Activated CD8-positive, alpha-beta T cell treated with anti-CD3 and anti-CD28 coated beads for 36 hours (primary cell): ENCODE data around the gene USP47. TPM values are rescaled to one million over a fixed set of nuclear protein-coding genes. Genes with fewer than 3 reads are reported as not detected.

Experiments
- ATAC-seq: fragments of 200-7000 bp; cut with Tn5 transposase; one replicate; pipeline ENCODE4 v1.10.0; 2021; ENCODE audit warnings: mild to moderate bottlenecking, moderate library complexity
- CTCF ChIA-PET: fragments of 350-600 bp; sonication (Branson Sonifier 250); formaldehyde crosslinking; loops from one replicate; lab custom pipeline; 2021; ENCODE audit warnings: antibody characterized with exemption; lab: Charles Lee
- POLR2A ChIA-PET: fragments of 350-600 bp; sonication (Branson Sonifier 250); formaldehyde crosslinking; loops from one replicate; lab custom pipeline; 2021; ENCODE audit warnings: antibody characterized with exemption; lab: Charles Lee
- DNase-seq: peaks from one replicate; pipeline ENCODE4 v3.0.0-alpha.2; 2020
- H3K27ac Mint-ChIP-seq: one replicate; pipeline ENCODE4 v1.8.0; 2021; ENCODE audit warnings: mild to moderate bottlenecking, mixed read lengths
- H3K27me3 Mint-ChIP-seq: one replicate; pipeline ENCODE4 v1.8.0; 2021; ENCODE audit warnings: mixed read lengths
- H3K36me3 Mint-ChIP-seq: one replicate; pipeline ENCODE4 v1.8.0; 2021; ENCODE audit warnings: low read depth, mixed read lengths
- H3K4me1 Mint-ChIP-seq: one replicate; pipeline ENCODE4 v1.8.0; 2021; ENCODE audit warnings: low read depth, mixed read lengths
- H3K4me3 Mint-ChIP-seq: one replicate; pipeline ENCODE4 v1.8.0; 2021; ENCODE audit warnings: mild to moderate bottlenecking, moderate library complexity, mixed read lengths
- H3K9me3 Mint-ChIP-seq: one replicate; pipeline ENCODE4 v1.8.0; 2021; ENCODE audit warnings: mixed read lengths
- CTCF ChIP-seq: fragments of 200-600 bp; IDR thresholded peaks from one replicate; pipeline ENCODE4 v1.8.0; 2022; ENCODE audit warnings: antibody characterized with exemption, mild to moderate bottlenecking
- intact Hi-C: fragments of 100-400 bp; cut with micrococcal nuclease; formaldehyde crosslinking; loops from one replicate; pipeline ENCODE4 v1.10.0; 2022
- total RNA-seq, 2 experiments: library from RNA; stranded (reverse); gene quantifications; one replicate each; pipeline ENCODE4 v1.2.3, GENCODE V29; 2021

The USP47 gene
- total RNA-seq, 2 experiments from 2014 or later: 37.8 to 39.7 TPM

GRCh38 chr11:12003815-12004214 lies 162.0 kb downstream of the USP47 start:
- Mint-ChIP-seq H3K9me3 (no peaks in the 10 kb centered on the region), H3K4me1 (peaks cover 8% of the 10 kb centered on the region), H3K27ac (no peak overlapping the region), H3K36me3 (no peaks in the 10 kb centered on the region), H3K27me3 (peaks cover 43% of the 10 kb centered on the region), H3K4me3 (no peak overlapping the region)
- POLR2A ChIA-PET: interaction anchor here (0.9 kb wide), 1 partner anchor 29 kb away, joined by 4 read pairs; no protein-coding TSS in a partner anchor
- CTCF ChIA-PET: interaction anchor here (0.7 to 1.8 kb wide), 5 partner anchors 11 to 216 kb away, joined by 3 to 9 read pairs (median 3); no protein-coding TSS in a partner anchor
- TF ChIP-seq CTCF: no peak
- DNase-seq (no peak), ATAC-seq (no peak)
- intact Hi-C loops: no loop called here

GRCh38 chr11:12005061-12005460 lies 163.3 kb downstream of the USP47 start:
- H3K27ac Mint-ChIP-seq: no peak overlapping the region
- H3K4me3 Mint-ChIP-seq: no peak overlapping the region
- CTCF ChIA-PET: interaction anchor here (1.0 to 1.8 kb wide), 4 partner anchors 39 to 320 kb away, joined by 3 to 9 read pairs (median 4); no protein-coding TSS in a partner anchor

GRCh38 chr11:12005476-12005875 lies 163.7 kb downstream of the USP47 start:
- DNase-seq (no peak), ATAC-seq (no peak)
- no peak overlapping the region for H3K4me3 Mint-ChIP-seq
- no peaks in the 10 kb centered on the region for H3K36me3 Mint-ChIP-seq
- POLR2A ChIA-PET: interaction anchor here (0.8 to 1.8 kb wide), 2 partner anchors 11 to 24 kb away, joined by 3 to 4 read pairs; no protein-coding TSS in a partner anchor
- TF ChIP-seq CTCF: no peak
- H3K27ac Mint-ChIP-seq: no peak overlapping the region
- H3K9me3 Mint-ChIP-seq: no peaks in the 10 kb centered on the region
- H3K27me3 Mint-ChIP-seq: peaks cover 53% of the 10 kb centered on the region
- H3K4me1 Mint-ChIP-seq: peaks cover 8% of the 10 kb centered on the region
- CTCF ChIA-PET: interaction anchor here (0.8 to 1.7 kb wide), 5 partner anchors 38 to 320 kb away, joined by 3 to 9 read pairs (median 4); no protein-coding TSS in a partner anchor
- intact Hi-C loops: no loop called here

More at GRCh38 chr11:12005061-12005460, 163.3 kb downstream of the USP47 start:
- Mint-ChIP-seq H3K27me3 (peaks cover 49% of the 10 kb centered on the region), H3K9me3 (no peaks in the 10 kb centered on the region), H3K4me1 (peaks cover 8% of the 10 kb centered on the region), H3K36me3 (no peaks in the 10 kb centered on the region)
- no peak for ATAC-seq
- intact Hi-C loops: no loop called here
- TF ChIP-seq CTCF: no peak
- no peak for DNase-seq
- POLR2A ChIA-PET: interaction anchor here (0.9 to 1.8 kb wide), 2 partner anchors 12 to 27 kb away, joined by 4 read pairs; no protein-coding TSS in a partner anchor

- POLR2A ChIA-PET: no interaction called here
- Mint-ChIP-seq H3K27ac (no peak overlapping the region), H3K4me1 (peaks cover 8% of the 10 kb centered on the region), H3K4me3 (no peak overlapping the region), H3K36me3 (no peaks in the 10 kb centered on the region), H3K27me3 (peaks cover 59% of the 10 kb centered on the region), H3K9me3 (no peaks in the 10 kb centered on the region)
- DNase-seq (no peak), ATAC-seq (no peak)
- intact Hi-C loops: no loop called here
- TF ChIP-seq CTCF: no peak
- CTCF ChIA-PET: interaction anchor here (0.8 to 1.3 kb wide), 3 partner anchors 40 to 274 kb away, joined by 3 to 4 read pairs (median 4); no protein-coding TSS in a partner anchor
These were observed 164.9 kb downstream of the USP47 start for GRCh38 chr11:12006552-12007229.

GRCh38 chr11:12007230-12007593 lies 165.4 kb downstream of the USP47 start:
- Mint-ChIP-seq H3K9me3 (no peaks in the 10 kb centered on the region), H3K27me3 (peaks cover 62% of the 10 kb centered on the region), H3K27ac (no peak overlapping the region), H3K4me3 (no peak overlapping the region), H3K36me3 (no peaks in the 10 kb centered on the region), H3K4me1 (peaks cover 8% of the 10 kb centered on the region)
- ChIA-PET CTCF (no interaction called here), POLR2A (no interaction called here)
- TF ChIP-seq CTCF: no peak
- intact Hi-C loops: no loop called here
- DNase-seq (no peak), ATAC-seq (no peak)
